Adipose tissue (tissue), 3 donors: ENCODE measurements around the gene PKNOX2. TPM values are rescaled to one million over a fixed set of nuclear protein-coding genes. Genes with fewer than 3 reads are reported as not detected.

Source experiments
- H3K27ac ChIP-seq: one replicate; pipeline ENCODE4 v1.5.1; 2013; ENCODE audit warnings: low read depth, low read length
- WGBS, 3 donors: extraction: QIAGEN DNeasy Blood & Tissue Kit; methylation state at CpG; one replicate each; pipeline ENCODE4 v1.1.7; 2013; 5-methylcytosine and 5-hydroxymethylcytosine counted together
- polyA plus RNA-seq, 3 donors: library from polyadenylated mRNA; stranded (reverse); fragments of 200-250 nt; gene quantifications; one replicate each; pipeline ENCODE4 v1.2.3, GENCODE V29; 2013
- donor health status: healthy with polysubstance abuse.
- donor health status: Bipolar disorder and iron deficiency.
- donor health status: healthy.

PKNOX2 gene
- polyA plus RNA-seq, 3 donors, result 0.77 to 3.5 (median 1.3) TPM

- WGBS, 3 donors, result 66 to 73% (median 72%) methylated on average over 9 of the region's 9 CpGs
Measured at GRCh38 chr11:125331357-125332035, 166.9 kb downstream of the PKNOX2 start.

GRCh38 chr11:125332821-125333220 lies 168.3 kb downstream of the PKNOX2 start:
- H3K27ac ChIP-seq, result no peak overlapping the region
- WGBS, 3 donors, result 91% methylated on average over 8 of the region's 8 CpGs

More at GRCh38 chr11:125331357-125332035, 166.9 kb downstream of the PKNOX2 start:
- H3K27ac ChIP-seq, result no peak overlapping the region

DNA sequence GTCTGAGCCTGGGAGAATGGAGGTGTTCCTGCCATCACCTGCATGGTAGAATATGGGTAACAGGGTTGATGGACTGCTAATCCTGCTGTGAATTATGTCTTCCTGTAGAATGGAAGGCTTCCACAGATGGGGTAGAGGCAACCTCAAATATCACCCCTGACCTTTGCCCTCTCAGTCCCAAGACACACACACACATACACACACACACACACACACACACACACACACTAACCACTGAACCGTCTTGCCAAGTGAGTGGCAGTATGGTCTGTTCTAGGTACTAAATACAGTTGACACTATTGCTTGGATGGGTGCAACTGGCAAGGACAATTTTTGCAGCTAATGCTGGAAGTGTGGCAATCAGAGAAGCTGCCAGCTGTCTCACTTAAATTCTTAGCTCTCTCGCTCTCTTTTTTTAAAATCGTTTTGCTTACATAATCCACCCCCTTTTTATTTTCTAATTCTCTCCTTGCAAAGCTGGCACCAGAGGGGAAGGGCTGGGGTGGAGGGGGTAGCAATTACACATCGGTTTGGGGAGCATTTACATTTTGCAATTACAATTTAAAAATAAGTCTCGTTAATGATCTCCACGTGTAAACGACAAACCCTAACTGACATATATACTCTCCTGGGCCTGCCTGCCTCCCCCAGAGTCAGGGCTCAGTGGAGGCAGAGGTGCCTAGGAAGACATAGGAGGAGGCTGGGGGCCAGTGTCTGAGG lies 169.0 kb downstream of the PKNOX2 start:
- H3K27ac ChIP-seq, result no peak overlapping the region
- WGBS, 3 donors, result 81 to 89% (median 82%) methylated on average over 7 of the region's 7 CpGs

DNA sequence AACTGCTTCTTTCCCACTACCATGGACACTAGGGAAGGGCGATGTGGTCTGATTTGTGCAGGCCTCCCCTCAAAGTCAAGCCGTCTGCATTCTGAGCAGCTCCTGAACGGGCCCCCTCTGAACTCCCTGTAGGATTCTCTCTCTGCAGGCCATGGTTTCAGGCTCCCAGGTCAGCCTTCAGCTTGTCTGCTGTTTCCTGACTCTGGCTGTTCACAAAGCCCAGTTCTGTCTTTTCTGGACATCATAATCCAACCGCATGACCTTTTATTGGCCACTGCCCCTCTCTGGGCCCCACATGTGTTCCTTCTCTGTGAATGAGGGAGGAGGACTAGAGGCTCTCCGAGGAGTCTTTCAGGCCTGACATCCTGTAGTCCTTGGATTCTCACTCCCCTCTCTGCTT lies 170.6 kb downstream of the PKNOX2 start:
- no peak overlapping the region for H3K27ac ChIP-seq
- WGBS, 3 donors, result 58 to 86% (median 72%) methylated on average over 5 of the region's 5 CpGs

DNA sequence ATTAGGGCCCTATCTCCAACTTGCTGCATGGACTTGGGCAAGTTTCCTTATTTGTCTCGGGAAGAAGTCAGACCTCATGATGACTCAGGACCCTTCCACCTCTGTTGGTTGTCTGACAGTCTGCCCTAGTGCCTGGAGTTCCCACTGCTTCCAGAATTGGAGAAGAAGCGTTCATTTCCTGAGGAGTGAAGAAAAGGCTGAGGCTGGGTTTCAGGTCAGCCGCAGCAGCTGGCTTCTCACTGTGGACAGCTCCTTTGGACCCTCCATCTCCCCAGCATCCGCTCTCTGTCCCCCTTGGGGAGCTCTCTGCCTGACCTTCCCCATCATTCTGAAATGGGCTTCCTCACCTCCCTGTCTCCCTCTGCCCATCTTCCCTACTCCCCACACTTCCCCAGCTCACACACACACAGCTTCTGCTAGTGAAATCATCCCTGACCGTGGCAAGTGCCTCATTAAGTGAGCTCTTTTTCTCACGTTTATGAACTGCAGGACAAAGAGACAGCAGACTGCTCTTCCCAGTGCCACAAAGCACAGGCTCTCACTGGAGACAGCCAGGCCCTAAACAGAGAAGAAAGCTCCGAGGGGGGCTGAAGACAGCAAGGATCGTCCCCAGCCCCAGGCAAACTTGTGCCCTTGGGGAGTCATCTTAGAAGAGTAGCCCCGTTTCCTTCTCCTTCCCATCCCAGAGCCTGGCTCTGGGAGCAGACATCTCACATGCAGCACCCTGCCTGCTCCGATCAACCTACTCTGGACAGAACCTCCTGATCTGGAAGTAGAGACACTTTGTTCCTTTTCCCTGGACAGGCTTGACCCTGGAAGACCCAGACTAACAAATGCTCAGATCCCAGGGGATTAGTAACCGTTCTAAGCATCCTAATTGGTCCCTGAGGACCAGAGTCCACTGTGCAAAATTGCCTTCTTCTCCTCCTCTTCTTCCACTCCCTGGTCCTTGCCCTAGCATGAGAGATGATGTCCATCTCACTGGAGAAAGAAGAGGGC lies 173.6 kb downstream of the PKNOX2 start:
- H3K27ac ChIP-seq, result no peak overlapping the region
- 62 to 70% (median 69%) methylated on average over 11 of the region's 11 CpGs for WGBS, 3 donors

DNA sequence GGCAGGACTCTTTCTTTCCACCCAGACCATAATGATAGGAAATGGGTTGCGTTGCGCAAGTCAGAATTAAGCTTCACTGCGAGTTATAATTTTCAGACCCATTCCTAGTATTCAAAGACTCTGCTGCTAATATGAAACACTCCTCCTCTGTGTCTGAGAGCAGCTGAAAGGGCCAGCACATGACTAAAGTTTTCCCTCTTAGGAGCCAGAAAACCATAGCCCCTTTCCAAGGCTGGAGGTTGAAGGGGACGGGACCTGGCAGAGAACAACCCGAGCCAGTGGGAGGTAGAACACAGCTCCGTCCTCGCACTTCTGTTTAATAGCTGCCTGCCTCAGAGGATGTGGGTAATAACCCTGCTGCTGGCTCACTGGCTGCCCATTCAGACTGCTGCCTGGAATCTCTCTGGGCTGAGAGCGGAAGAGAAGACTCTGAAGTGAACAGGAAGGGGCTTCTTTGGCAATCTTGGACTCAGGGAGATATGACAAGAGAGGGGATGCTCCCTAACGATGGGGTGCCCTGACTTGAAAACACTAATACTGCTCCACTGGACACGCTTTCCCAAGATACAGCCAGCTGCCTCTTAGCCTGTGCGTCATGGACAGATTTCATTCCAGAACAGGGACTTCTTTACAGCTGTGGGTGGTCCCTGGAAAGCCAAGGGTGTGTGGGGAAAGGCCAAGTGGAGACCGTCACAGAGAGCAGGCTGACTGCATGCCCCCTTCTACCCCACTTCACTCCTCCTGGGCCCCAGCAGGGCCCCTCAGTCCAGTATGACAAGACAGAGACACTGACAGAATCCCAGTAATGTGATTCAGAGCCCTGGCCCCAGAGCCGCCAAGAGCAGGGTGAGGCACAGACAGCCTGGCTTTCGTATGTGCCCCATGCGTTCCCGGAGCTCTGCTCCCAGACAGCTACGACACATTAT lies 174.6 kb downstream of the PKNOX2 start:
- no peak overlapping the region for H3K27ac ChIP-seq
- WGBS, 3 donors, result 64 to 78% (median 64%) methylated on average over 17 of the region's 17 CpGs

GRCh38 chr11:125341676-125342075 lies 177.1 kb downstream of the PKNOX2 start:
- H3K27ac ChIP-seq, result no peak overlapping the region
- WGBS, 3 donors, result 85 to 91% (median 90%) methylated on average over 13 of the region's 13 CpGs

- 72 to 90% (median 88%) methylated on average over 16 of the region's 16 CpGs for WGBS, 3 donors
- H3K27ac ChIP-seq, result no peak overlapping the region
Measured at GRCh38 chr11:125342281-125342930, 177.9 kb downstream of the PKNOX2 start.

DNA sequence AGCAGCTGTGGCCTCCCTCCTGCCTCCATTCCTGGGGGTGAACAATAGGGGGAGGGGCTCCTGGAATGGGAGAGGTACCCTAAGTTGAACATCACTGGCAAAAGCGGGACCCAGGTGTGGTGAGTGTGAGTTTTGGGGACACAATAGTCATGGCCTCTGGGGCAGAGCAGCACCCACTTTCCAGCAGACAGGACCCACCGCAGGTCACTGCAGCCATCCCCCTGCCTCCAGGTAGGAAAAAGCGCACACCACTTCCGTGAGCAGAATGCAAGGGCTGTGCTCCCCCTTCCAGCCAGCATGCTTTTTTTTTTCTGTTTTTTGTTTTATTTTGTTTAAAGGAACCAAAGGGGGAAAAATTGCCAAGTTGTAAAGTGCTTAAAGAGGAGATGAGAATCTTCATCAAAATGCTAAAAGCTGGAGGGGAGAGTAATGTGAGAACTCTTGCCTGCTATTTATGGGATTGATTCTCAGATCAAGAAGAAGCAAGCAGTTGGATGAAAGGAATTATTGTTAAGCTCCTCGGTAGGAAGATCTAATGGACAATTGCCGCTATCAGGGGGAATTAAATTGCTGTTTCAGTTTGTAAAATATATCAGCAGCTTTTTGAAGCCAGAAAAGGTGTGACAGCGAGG lies 178.7 kb downstream of the PKNOX2 start:
- 89 to 91% (median 90%) methylated on average over 7 of the region's 7 CpGs for WGBS, 3 donors
- no peak overlapping the region for H3K27ac ChIP-seq

DNA sequence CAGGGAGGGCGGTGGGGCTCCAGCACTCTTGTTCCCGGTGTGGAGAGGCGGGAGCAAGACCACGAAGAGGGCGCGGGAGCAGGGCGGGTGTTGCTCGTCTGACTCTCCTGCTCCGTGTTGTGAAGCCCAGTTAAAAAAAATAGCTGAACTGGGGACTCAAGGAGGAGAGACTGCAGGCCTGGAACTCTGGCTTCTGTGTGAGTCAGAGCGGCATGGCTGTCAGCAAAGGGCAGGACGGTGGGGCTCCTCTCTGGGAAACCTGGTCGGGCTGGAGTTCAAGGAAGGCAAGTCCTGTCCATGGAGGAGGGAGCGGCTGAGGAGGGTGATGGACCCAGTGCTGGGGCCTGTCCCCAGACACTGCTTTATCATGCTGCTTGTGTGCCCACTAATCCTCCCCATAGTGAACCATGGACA lies 179.2 kb downstream of the PKNOX2 start:
- H3K27ac ChIP-seq, result no peak overlapping the region
- WGBS, 3 donors, result 84 to 89% (median 88%) methylated on average over 13 of the region's 13 CpGs

- no peak overlapping the region for H3K27ac ChIP-seq
Measured at GRCh38 chr11:125344846-125345420, 180.4 kb downstream of the PKNOX2 start.

GRCh38 chr11:125345421-125346178 lies 181.0 kb downstream of the PKNOX2 start:
- WGBS, 3 donors, result 23 to 35% (median 28%) methylated on average over 20 of the region's 20 CpGs
- no peak overlapping the region for H3K27ac ChIP-seq

More at GRCh38 chr11:125344846-125345420, 180.4 kb downstream of the PKNOX2 start:
- 94 to 99% (median 97%) methylated on average over 4 of the region's 4 CpGs for WGBS, 3 donors

GRCh38 chr11:125346179-125346530 lies 181.6 kb downstream of the PKNOX2 start:
- WGBS, 3 donors, result 30 to 47% (median 32%) methylated on average over 6 of the region's 6 CpGs
- H3K27ac ChIP-seq, result no peak overlapping the region

DNA sequence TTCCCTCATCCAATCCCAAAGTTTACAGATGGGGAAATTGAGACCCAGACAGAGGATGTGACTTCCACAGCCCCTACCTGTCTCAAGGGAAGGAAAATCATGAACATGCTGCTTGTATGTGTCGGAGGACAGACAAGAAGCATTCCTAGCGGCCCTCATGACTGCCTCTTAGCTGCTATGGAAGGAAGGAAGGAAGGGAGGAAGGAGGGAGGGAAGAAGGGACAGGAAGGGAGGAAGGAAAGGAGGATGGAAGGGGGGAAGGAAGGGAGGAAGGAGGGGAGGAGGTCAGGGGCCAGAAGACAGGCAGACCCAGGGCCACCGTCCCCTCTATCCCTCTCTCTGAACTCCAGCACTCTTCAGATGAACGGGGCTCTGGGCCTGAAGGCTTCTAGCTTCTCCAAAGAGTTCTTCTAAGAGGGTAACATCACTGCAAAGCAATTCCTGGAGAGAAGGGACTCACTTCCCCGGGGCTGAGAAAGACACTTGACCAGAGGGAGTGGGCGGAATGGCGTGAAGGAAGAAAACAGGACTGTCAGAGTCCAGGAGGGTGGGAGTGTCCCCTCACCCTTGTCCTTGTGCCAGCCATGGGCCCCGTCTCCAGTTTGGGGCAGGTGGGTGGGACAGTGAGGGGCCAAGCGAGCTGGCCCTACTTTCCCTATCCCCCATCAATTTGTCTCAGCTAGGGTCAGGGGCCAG lies 182.2 kb downstream of the PKNOX2 start:
- no peak overlapping the region for H3K27ac ChIP-seq
- WGBS, 3 donors, result 82 to 86% (median 86%) methylated on average over 9 of the region's 9 CpGs

DNA sequence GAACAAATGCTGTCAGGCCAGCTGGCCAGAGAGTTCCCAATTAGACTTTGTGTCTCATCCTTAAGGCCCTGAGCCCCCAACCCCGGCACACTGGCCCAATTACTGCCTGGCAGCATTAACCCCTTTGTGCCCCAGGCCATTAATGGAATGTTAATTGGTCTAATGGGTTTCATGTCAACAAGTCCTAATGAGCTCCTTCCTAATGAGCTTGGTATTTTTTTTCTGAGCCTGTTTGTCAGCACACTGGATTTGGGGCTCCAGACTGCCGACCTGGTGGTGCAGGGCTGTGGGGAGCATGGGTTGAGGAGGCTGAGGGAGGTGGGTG lies 182.7 kb downstream of the PKNOX2 start:
- WGBS, 3 donors, result 66 to 74% (median 74%) methylated on average over 2 of the region's 2 CpGs
- no peak overlapping the region for H3K27ac ChIP-seq
